H1 (cell line): ENCODE results near the gene CCDC117. TPM values are rescaled to one million over a fixed set of nuclear protein-coding genes. Genes with fewer than 3 reads are reported as not detected.

Experiments
- BRCA1 ChIP-seq: IDR thresholded peaks from 2 replicates; pipeline ENCODE4 v1.6.1; 2012; ENCODE audit warnings: low read depth, low read length, improper control_type of control experiment
- polyA plus RNA-seq, 7 experiments: library from polyadenylated mRNA; depleted of rRNA in 3 of 7; stranded (reverse) in 5 of 7; unstranded in 2 of 7; fragments of >200 nt in 5 of 7; fragments of 200-250 nt in 2 of 7; gene quantifications; 1 replicate in 5 of 7; 2 replicates in 1 of 7; 4 replicates in 1 of 7; pipeline versions ENCODE4 v1.2.1 to v1.2.3, GENCODE V29; 2011 to 2013; ENCODE audit warnings: missing spikeins in 2 of 7, mixed read lengths in 2 of 7
- total RNA-seq: library from RNA; stranded (reverse); fragmentation: NEBNext Ultra II Directional; extraction: Animal tissue kit (Norgen Biotek cat#: 25700); gene quantifications from 2 replicates; pipeline ENCODE4 v1.2.1, GENCODE V29; 2021

Gene CCDC117
- total and polyA plus RNA-seq, 2 of the 8 experiments (the other 6 are each of a cell fraction or from before 2014, with no cell fraction given) = 9.1 to 43.1 TPM

DNA sequence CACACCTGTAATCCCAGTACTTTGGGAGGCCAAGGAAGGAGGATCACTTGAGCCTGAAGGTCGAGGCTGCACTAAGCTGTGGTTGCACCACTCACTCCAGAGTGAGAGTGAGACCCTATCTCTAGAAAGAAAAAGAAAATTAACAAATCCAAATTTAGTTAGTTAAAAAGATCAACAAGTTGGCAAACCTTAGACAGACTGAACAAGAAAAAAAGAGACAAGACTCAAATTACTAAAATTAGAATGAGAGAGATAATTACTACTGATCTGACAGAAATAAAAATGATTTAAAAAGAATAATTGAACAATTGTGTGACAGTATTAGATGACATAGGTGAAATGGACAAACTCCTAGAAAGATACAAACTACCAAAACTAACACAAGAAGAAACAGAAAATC, 44.5 kb upstream of the CCDC117 start (continued):
- TF ChIP-seq BRCA1 = no peak
